ENCODE data around the gene RPL34. TPM values are rescaled to one million over a fixed set of nuclear protein-coding genes. Genes with fewer than 3 reads are reported as not detected.

Gene RPL34
- total and polyA plus RNA-seq, 2 of the 8 experiments (the other 6 are each of a cell fraction or from before 2014, with no cell fraction given) = 1,430 to 2,987 TPM

GRCh38 chr4:108607079-108607815, 13.1 kb upstream of the RPL34 start (continued):
- TF ChIP-seq ATF3 (IDR thresholded peaks at IDR 0.05; ENCODE audit: insufficient read depth, low read depth, low read length) = no peak
- TF ChIP-seq ZNF274 (IDR thresholded peaks at IDR 0.05; ENCODE audit: borderline replicate concordance, extremely low read depth, low read length) = no peak
- no peak for TF ChIP-seq BACH1 (IDR thresholded peaks at IDR 0.05; ENCODE audit: low read length)
- TF ChIP-seq FOSL1 (IDR thresholded peaks at IDR 0.05; ENCODE audit: insufficient read depth, low read depth, low read length) = no peak

Measured in H1 (cell line).